GM19240 (cell line): ENCODE measurements around the gene ABCA4.
"Not testable (repeated sequence)": the region's sequence is repeated elsewhere in the genome, so short reads cannot be mapped to it uniquely, and the experiment has no call there.

ENCODE experiments used
- DNase-seq: peaks from one replicate; pipeline ENCODE4 v3.0.0; 2011; ENCODE audit warnings: low spot score; ENCODE audit not compliant: insufficient read length

ABCA4 gene

GRCh38 chr1:93947002-93947686, 173.8 kb downstream of the ABCA4 start:
- not testable (repeated sequence) for DNase-seq
